ENCODE data around the gene CRHR2.
"Not testable (repeated sequence)": the region's sequence is repeated elsewhere in the genome, so short reads cannot be mapped to it uniquely, and the experiment has no call there.

Gene CRHR2

GRCh38 chr7:30652132-30652531 is 30.1 kb downstream of the CRHR2 start:
- no peak for DNase-seq

GRCh38 chr7:30650421-30650808 is 31.8 kb downstream of the CRHR2 start:
- DNase-seq: no peak

GRCh38 chr7:30649717-30650420 is 32.4 kb downstream of the CRHR2 start:
- DNase-seq: no peak

- no peak for DNase-seq
Observed at GRCh38 chr7:30648744-30649540, 33.3 kb downstream of the CRHR2 start.

GRCh38 chr7:30647589-30648364 is 34.5 kb downstream of the CRHR2 start:
- no peak for DNase-seq

GRCh38 chr7:30646154-30646553 is 36.1 kb downstream of the CRHR2 start:
- no peak for DNase-seq

GRCh38 chr7:30645661-30646060 is 36.6 kb downstream of the CRHR2 start:
- DNase-seq: no peak

GRCh38 chr7:30644286-30644955 is 37.8 kb downstream of the CRHR2 start:
- DNase-seq: no peak

GRCh38 chr7:30642789-30643188 is 39.5 kb downstream of the CRHR2 start:
- no peak for DNase-seq

- not testable (repeated sequence) for DNase-seq
Observed at GRCh38 chr7:30642322-30642721, 39.9 kb downstream of the CRHR2 start.

GRCh38 chr7:30635798-30636197 is 46.5 kb downstream of the CRHR2 start:
- DNase-seq: no peak

- no peak for DNase-seq
Observed at GRCh38 chr7:30634634-30635201, 47.5 kb downstream of the CRHR2 start.

GRCh38 chr7:30634193-30634626 is 48.0 kb downstream of the CRHR2 start:
- no peak for DNase-seq

GRCh38 chr7:30633223-30633622 is 49.0 kb downstream of the CRHR2 start:
- no peak for DNase-seq

GRCh38 chr7:30630986-30631385 is 51.3 kb downstream of the CRHR2 start:
- no peak for DNase-seq

- no peak for DNase-seq
Observed at GRCh38 chr7:30627026-30627425, 55.2 kb downstream of the CRHR2 start.

- no peak for DNase-seq
Observed at GRCh38 chr7:30625283-30625682, 57.0 kb downstream of the CRHR2 start.

- no peak for DNase-seq
Observed at GRCh38 chr7:30618961-30619360, 63.3 kb downstream of the CRHR2 start.

- DNase-seq: no peak
Observed at GRCh38 chr7:30618080-30618676, 64.1 kb downstream of the CRHR2 start.

- no peak for DNase-seq
Observed at GRCh38 chr7:30617359-30617758, 64.9 kb downstream of the CRHR2 start.

- DNase-seq: no peak
Observed at GRCh38 chr7:30616318-30616717, 65.9 kb downstream of the CRHR2 start.
